Stimulated activated CD4-positive, alpha-beta T cell treated with anti-CD3 and anti-CD28 coated beads, Interleukin-2, amount 100 ng/mL, for 4 hours (primary cell): ENCODE data around the gene BARHL2.

Experiments used
- DNase-seq: peaks from one replicate; pipeline ENCODE4 v3.0.0-alpha.2; 2020; ENCODE audit warnings: low read depth

BARHL2 gene

DNA sequence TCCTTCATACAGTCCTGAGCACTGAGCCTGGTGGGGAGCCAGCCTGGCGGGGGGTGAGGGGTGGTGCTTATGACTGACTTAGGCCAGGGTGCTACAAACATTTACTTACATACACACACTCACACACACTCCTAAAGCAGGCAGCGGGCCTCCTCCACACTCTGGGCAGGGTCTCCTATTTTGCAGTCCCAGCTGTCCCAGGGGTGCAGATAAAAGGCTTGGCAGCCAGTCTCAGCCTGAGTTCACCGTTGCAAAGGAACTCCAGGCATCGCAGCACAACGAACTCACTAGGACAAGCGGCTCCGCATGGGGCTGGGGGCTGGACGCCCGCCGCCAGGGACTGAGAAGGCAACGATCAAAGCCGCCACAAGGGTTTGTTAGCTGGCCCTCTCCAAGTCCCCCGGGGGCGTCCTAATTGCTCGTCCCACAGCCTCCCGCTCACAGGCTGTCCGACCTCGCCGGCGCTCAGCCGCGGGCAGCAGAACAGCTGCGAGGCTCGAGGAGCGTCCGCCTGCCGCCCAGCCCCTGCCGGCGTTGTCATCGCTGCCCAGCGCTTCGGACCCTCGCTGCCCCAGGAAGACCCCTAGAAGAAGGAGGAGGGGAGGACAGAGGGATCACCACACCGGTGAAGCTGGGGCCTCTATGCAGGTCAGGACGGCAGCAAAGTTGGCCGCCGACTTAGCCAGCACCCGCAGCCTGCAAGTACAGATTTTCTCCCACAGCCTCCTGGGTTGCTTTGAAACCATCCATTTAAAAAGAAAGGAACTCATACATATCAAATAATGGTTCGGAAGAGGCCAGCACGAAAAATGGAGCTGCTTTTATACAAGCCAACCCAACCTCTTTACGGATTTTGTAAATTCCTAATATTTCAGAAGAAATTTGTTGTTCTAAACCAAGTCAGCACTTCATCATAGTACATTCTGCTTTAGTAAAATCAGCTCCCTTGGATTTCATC is 6.2 kb downstream of the BARHL2 start:
- no peak for DNase-seq

- no peak for DNase-seq
These were observed 7.6 kb downstream of the BARHL2 start for GRCh38 chr1:90709535-90709934.

GRCh38 chr1:90708826-90709225 is 8.3 kb downstream of the BARHL2 start:
- DNase-seq: no peak

GRCh38 chr1:90708236-90708786 is 8.8 kb downstream of the BARHL2 start:
- no peak for DNase-seq

GRCh38 chr1:90707363-90707710 is 9.8 kb downstream of the BARHL2 start:
- no peak for DNase-seq

- no peak for DNase-seq
These were observed 10.4 kb downstream of the BARHL2 start for GRCh38 chr1:90706437-90707362.

- DNase-seq: no peak
These were observed 11.1 kb downstream of the BARHL2 start for GRCh38 chr1:90705956-90706355.

GRCh38 chr1:90704817-90705216 is 12.3 kb downstream of the BARHL2 start:
- no peak for DNase-seq

DNA sequence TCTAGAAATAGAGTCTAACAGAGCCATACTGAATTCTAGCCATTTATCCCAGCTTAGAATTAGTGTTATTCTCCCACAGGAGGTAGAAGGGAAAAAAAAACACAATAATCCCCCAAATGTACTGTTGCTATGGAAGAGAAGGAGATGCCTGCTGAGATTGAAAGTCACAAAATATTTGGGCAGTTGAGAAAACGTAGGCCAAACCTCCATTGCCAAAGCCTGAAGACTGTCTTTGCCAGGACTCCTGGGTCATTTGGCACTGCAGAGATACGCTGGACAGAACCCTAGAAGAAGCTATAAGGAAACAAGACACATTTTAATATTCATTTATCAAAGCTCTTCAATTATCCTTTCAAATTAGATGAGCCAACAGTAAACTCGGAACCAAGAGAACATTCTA is 22.3 kb downstream of the BARHL2 start:
- DNase-seq: no peak

DNA sequence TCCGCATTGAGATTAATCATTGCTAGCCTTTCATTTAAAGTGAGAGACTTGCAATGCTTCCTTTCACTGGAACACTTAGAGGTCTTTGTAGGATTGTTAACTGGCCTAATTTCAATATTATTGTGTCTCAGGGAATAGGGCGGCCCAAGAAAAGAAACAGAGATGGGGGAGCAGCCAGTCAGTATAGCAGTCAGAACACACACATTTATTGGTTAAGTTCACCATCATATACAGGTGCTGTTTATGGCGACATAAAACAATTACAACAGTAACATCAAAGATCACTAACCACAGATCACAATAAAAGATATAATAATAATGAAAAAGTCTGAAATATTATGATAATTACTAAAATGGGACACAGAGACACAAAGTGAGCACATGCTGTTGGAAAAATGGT is 29.4 kb downstream of the BARHL2 start:
- DNase-seq: no peak

DNA sequence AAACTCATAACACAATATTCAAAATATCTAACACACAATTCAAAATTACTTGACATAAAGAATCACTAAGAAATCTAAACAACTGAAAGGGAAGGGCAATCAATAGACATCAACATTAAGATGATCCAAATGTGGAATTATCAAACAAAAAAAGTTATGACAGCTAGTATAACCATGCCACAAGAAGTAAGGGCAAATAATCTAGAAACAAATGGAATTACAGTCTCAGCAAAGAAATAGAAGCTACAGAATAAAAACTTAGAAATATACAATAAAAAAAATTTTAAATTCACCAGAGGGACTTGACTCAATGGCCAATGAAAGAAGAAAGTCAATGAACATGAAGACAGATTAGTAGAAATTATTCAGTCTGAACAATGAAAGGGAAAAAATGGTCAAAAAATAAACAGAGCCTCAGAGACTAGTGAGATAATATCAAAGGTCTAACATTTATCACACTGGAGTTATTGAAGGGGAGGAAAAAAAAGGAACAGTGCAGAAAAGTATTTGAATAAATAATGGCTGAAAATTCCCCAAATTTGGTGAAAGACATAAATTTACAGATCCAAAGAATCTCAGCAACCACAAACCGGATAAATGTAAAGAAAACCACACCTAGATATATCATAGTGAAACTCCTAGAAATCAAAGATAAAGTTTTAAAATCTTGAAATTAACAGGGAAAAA is 41.8 kb downstream of the BARHL2 start:
- DNase-seq: no peak

DNA sequence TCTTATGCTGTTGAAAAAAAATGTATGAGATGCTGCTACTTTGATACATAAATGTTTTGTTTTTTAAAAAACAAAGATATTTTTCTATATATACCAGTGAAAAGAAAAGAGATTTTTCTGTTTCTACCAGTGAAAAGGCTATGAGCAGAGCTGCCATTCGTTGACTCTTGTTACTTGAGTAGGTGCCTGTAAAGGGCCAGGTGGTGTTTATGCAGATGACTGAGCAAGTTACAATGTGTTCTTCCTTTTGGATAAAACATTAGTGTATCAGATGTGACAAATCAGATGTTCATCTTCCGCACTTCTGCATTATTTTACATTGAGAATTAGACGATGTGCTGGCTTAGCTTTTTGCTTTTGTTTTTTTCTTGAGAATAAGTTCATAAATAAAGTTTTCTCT is 45.4 kb downstream of the BARHL2 start:
- DNase-seq: no peak

- no peak for DNase-seq
These were observed 45.9 kb downstream of the BARHL2 start for GRCh38 chr1:90671251-90671650.
